Activated CD8-positive, alpha-beta T cell treated with anti-CD3 and anti-CD28 coated beads, Interleukin-2, amount 10 ng/mL, durations not matched to agents 7 days and 5 days (primary cell): Measurements from ENCODE around the gene LMO1. TPM values are rescaled to one million over a fixed set of nuclear protein-coding genes. Genes with fewer than 3 reads are reported as not detected.

Experiments used
- ATAC-seq: fragments of 150-1000 bp; cut with Tn5 transposase; one replicate; pipeline ENCODE4 v1.10.0; 2021; ENCODE audit warnings: moderate library complexity
- CTCF ChIA-PET: fragments of 350-600 bp; sonication (Branson Sonifier 250); formaldehyde crosslinking; loops from one replicate; lab custom pipeline; 2021; ENCODE audit warnings: antibody characterized with exemption; lab: Charles Lee
- POLR2A ChIA-PET: fragments of 350-600 bp; sonication (Branson Sonifier 250); formaldehyde crosslinking; loops from one replicate; lab custom pipeline; 2021; ENCODE audit warnings: antibody characterized with exemption; lab: Charles Lee
- DNase-seq: peaks from one replicate; pipeline ENCODE4 v3.0.0-alpha.2; 2020
- H3K27ac Mint-ChIP-seq: one replicate; pipeline ENCODE4 v1.8.0; 2021; ENCODE audit warnings: mild to moderate bottlenecking, mixed read lengths
- H3K27me3 Mint-ChIP-seq: one replicate; pipeline ENCODE4 v1.8.0; 2021; ENCODE audit warnings: low read depth, mixed read lengths
- H3K36me3 Mint-ChIP-seq: one replicate; pipeline ENCODE4 v1.8.0; 2021; ENCODE audit warnings: low read depth, mixed read lengths
- H3K4me1 Mint-ChIP-seq: one replicate; pipeline ENCODE4 v1.8.0; 2021; ENCODE audit warnings: low read depth, mixed read lengths
- H3K4me3 Mint-ChIP-seq: one replicate; pipeline ENCODE4 v1.8.0; 2021; ENCODE audit warnings: mild to moderate bottlenecking, mixed read lengths
- H3K9me3 Mint-ChIP-seq: one replicate; pipeline ENCODE4 v1.8.0; 2022; ENCODE audit warnings: mixed read lengths; ENCODE audit not compliant: insufficient read depth
- total RNA-seq, 2 experiments: library from RNA; stranded (reverse); gene quantifications; one replicate each; pipeline ENCODE4 v1.2.3, GENCODE V29; 2021

The LMO1 gene
- total RNA-seq, 2 experiments from 2014 or later = not detected

- ChIA-PET POLR2A (no interaction called here), CTCF (interaction anchor here (3.4 kb wide), 1 partner anchor 36 kb away, joined by 14 read pairs; the partner anchor contains the start of gene LMO1)
- no peak overlapping the region for H3K4me3 Mint-ChIP-seq
- peaks cover 5% of the 10 kb centered on the region for H3K4me1 Mint-ChIP-seq
- H3K27me3 Mint-ChIP-seq = peaks cover 6% of the 10 kb centered on the region
- no peaks in the 10 kb centered on the region for H3K36me3 Mint-ChIP-seq
- DNase-seq (no peak), ATAC-seq (no peak)
- no peak overlapping the region for H3K27ac Mint-ChIP-seq
- H3K9me3 Mint-ChIP-seq = no peaks in the 10 kb centered on the region
These were observed 36.2 kb downstream of the LMO1 start for GRCh38 chr11:8227156-8228152.

GRCh38 chr11:8225589-8226036 is 38.1 kb downstream of the LMO1 start:
- POLR2A ChIA-PET = no interaction called here
- peaks cover 6% of the 10 kb centered on the region for H3K4me1 Mint-ChIP-seq
- DNase-seq (peak; percentile 75), ATAC-seq (peak; percentile 82)
- H3K9me3 Mint-ChIP-seq = no peaks in the 10 kb centered on the region
- no peak overlapping the region for H3K4me3 Mint-ChIP-seq
- CTCF ChIA-PET = no interaction called here
- H3K36me3 Mint-ChIP-seq = no peaks in the 10 kb centered on the region
- no peak overlapping the region for H3K27ac Mint-ChIP-seq
- H3K27me3 Mint-ChIP-seq = peaks cover 7% of the 10 kb centered on the region

GRCh38 chr11:8224711-8225110 is 39.0 kb downstream of the LMO1 start:
- Mint-ChIP-seq H3K4me3 (no peak overlapping the region), H3K4me1 (peaks cover 6% of the 10 kb centered on the region), H3K27ac (no peak overlapping the region), H3K9me3 (no peaks in the 10 kb centered on the region), H3K36me3 (no peaks in the 10 kb centered on the region), H3K27me3 (peaks cover 7% of the 10 kb centered on the region)
- ChIA-PET CTCF (interaction anchor here (1.4 kb wide), 1 partner anchor 39 kb away, joined by 6 read pairs; the partner anchor contains the start of gene LMO1), POLR2A (no interaction called here)
- DNase-seq (no peak), ATAC-seq (no peak)

GRCh38 chr11:8224161-8224591 is 39.5 kb downstream of the LMO1 start:
- H3K9me3 Mint-ChIP-seq = no peaks in the 10 kb centered on the region

GRCh38 chr11:8223513-8223900 is 40.2 kb downstream of the LMO1 start:
- no peak overlapping the region for H3K4me3 Mint-ChIP-seq
- H3K4me1 Mint-ChIP-seq = peaks cover 6% of the 10 kb centered on the region
- DNase-seq (no peak), ATAC-seq (no peak)
- no peaks in the 10 kb centered on the region for H3K36me3 Mint-ChIP-seq
- H3K27ac Mint-ChIP-seq = no peak overlapping the region
- CTCF ChIA-PET = interaction anchor here (1.4 kb wide), 1 partner anchor 40 kb away, joined by 6 read pairs; the partner anchor contains the start of gene LMO1
- H3K27me3 Mint-ChIP-seq = peaks cover 7% of the 10 kb centered on the region
- POLR2A ChIA-PET = no interaction called here
- H3K9me3 Mint-ChIP-seq = no peaks in the 10 kb centered on the region

More at GRCh38 chr11:8224161-8224591, 39.5 kb downstream of the LMO1 start:
- DNase-seq (no peak), ATAC-seq (no peak)
- ChIA-PET POLR2A (no interaction called here), CTCF (interaction anchor here (1.4 kb wide), 1 partner anchor 39 kb away, joined by 6 read pairs; the partner anchor contains the start of gene LMO1)
- Mint-ChIP-seq H3K36me3 (no peaks in the 10 kb centered on the region), H3K27me3 (peaks cover 7% of the 10 kb centered on the region), H3K27ac (no peak overlapping the region), H3K4me1 (peaks cover 6% of the 10 kb centered on the region), H3K4me3 (no peak overlapping the region)

- peak; percentile 16 for ATAC-seq
- Mint-ChIP-seq H3K27ac (no peak overlapping the region), H3K27me3 (peaks cover 7% of the 10 kb centered on the region), H3K4me1 (peaks cover 6% of the 10 kb centered on the region), H3K36me3 (no peaks in the 10 kb centered on the region), H3K9me3 (no peaks in the 10 kb centered on the region), H3K4me3 (no peak overlapping the region)
- ChIA-PET POLR2A (no interaction called here), CTCF (interaction anchor here (1.4 kb wide), 1 partner anchor 41 kb away, joined by 6 read pairs; the partner anchor contains the start of gene LMO1)
- no peak for DNase-seq
These were observed 40.7 kb downstream of the LMO1 start for GRCh38 chr11:8222820-8223512.

GRCh38 chr11:8221917-8222495 is 41.7 kb downstream of the LMO1 start:
- H3K36me3 Mint-ChIP-seq = no peaks in the 10 kb centered on the region
- peaks cover 7% of the 10 kb centered on the region for H3K27me3 Mint-ChIP-seq
- POLR2A ChIA-PET = no interaction called here
- no peak overlapping the region for H3K27ac Mint-ChIP-seq
- DNase-seq (no peak), ATAC-seq (no peak)
- H3K4me1 Mint-ChIP-seq = peaks cover 6% of the 10 kb centered on the region
- no peak overlapping the region for H3K4me3 Mint-ChIP-seq
- H3K9me3 Mint-ChIP-seq = no peaks in the 10 kb centered on the region
- CTCF ChIA-PET = interaction anchor here (1.4 kb wide), 1 partner anchor 42 kb away, joined by 6 read pairs; the partner anchor contains the start of gene LMO1

- Mint-ChIP-seq H3K27me3 (peaks cover 7% of the 10 kb centered on the region), H3K27ac (no peak overlapping the region), H3K9me3 (no peaks in the 10 kb centered on the region), H3K4me1 (peaks cover 6% of the 10 kb centered on the region), H3K4me3 (no peak overlapping the region), H3K36me3 (no peaks in the 10 kb centered on the region)
- ChIA-PET POLR2A (no interaction called here), CTCF (interaction anchor here (2.1 kb wide), 1 partner anchor 42 kb away, joined by 9 read pairs; the partner anchor contains the start of gene LMO1)
- ATAC-seq (no peak), DNase-seq (no peak)
These were observed 42.5 kb downstream of the LMO1 start for GRCh38 chr11:8221046-8221723.

GRCh38 chr11:8220261-8221045 is 43.2 kb downstream of the LMO1 start:
- H3K27ac Mint-ChIP-seq = no peak overlapping the region
- peaks cover 6% of the 10 kb centered on the region for H3K4me1 Mint-ChIP-seq
- no peaks in the 10 kb centered on the region for H3K36me3 Mint-ChIP-seq
- H3K4me3 Mint-ChIP-seq = no peak overlapping the region
- ChIA-PET CTCF (interaction anchor here (2.1 kb wide), 1 partner anchor 43 kb away, joined by 9 read pairs; the partner anchor contains the start of gene LMO1), POLR2A (no interaction called here)
- H3K27me3 Mint-ChIP-seq = peaks cover 7% of the 10 kb centered on the region
- no peaks in the 10 kb centered on the region for H3K9me3 Mint-ChIP-seq
- no peak for ATAC-seq
- no peak for DNase-seq

- Mint-ChIP-seq H3K27me3 (peaks cover 12% of the 10 kb centered on the region), H3K4me1 (peaks cover 6% of the 10 kb centered on the region), H3K27ac (no peak overlapping the region), H3K9me3 (no peaks in the 10 kb centered on the region), H3K4me3 (no peak overlapping the region), H3K36me3 (no peaks in the 10 kb centered on the region)
- CTCF ChIA-PET = interaction anchor here (0.9 to 2.1 kb wide), 2 partner anchors 44 to 371 kb away, joined by 3 to 9 read pairs; partner anchors contain the start of gene LMO1
- ATAC-seq (peak; percentile 39), DNase-seq (peak; percentile 35)
- POLR2A ChIA-PET = no interaction called here
These were observed 44.2 kb downstream of the LMO1 start for GRCh38 chr11:8219257-8220021.
